NCI-H1436 treated with DMSO at 0.1 percent for 48 hours (cell line): ENCODE data around the gene LAIR2.

Experiments
- DNase-seq: peaks from one replicate; lab custom pipeline; 2025; lab: John Stamatoyannopoulos, UW

The LAIR2 gene

DNA sequence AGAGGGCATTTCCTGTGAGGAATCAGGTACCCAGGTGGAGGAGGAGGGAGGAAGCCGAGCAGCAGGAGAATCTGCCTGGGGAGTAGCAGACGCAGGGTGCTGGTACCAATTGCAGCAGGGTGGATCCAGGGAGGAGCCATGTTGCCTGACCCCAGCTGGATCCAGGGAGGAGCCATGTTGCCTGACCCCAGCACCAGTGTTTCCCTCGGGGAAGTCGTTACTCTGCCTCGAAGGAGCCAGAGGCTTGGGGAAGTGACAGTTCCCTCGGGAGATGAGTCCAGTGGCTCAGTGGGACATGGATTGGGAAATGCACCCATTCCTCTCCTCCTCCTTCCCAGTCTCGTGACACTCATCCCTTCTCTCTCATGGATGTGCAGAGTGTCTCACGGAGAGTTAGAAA lies 31.5 kb downstream of the LAIR2 start:
- no peak for DNase-seq

DNA sequence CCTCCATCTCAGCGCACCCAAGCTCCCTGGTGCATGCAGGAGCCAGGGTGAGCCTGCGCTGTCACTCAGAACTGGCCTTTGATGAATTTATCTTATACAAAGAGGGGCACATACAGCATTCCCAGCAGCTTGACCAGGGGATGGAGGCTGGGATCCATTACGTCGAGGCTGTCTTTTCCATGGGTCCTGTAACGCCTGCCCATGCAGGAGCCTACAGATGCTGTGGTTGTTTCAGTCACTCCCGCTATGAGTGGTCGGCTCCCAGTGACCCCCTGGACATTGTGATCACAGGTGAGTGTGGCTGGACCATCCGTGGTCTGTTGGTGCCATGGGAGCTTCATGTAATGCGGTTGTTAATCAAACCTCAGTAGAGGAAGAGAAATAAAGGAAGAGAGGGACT lies 33.0 kb downstream of the LAIR2 start:
- DNase-seq: no peak

DNA sequence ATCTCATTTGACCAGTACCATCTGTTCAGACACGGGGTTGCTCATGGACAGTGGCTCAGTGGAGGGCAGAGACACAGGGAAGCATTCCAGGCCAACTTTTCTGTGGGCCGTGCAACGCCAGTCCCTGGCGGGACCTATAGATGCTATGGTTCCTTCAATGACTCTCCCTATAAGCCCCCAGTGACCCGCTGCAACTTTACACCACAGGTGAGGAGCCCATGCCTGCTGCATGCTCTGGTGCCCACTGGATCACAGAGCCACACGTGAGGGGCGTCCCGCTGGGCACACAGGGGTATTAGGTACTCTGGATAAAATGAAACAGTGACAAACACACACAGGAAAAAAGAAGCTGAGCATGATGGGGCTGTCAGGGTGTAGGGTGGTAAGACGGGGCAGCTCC lies 34.3 kb downstream of the LAIR2 start:
- DNase-seq: no peak

GRCh38 chr19:54541712-54542111 lies 39.1 kb downstream of the LAIR2 start:
- no peak for DNase-seq

DNA sequence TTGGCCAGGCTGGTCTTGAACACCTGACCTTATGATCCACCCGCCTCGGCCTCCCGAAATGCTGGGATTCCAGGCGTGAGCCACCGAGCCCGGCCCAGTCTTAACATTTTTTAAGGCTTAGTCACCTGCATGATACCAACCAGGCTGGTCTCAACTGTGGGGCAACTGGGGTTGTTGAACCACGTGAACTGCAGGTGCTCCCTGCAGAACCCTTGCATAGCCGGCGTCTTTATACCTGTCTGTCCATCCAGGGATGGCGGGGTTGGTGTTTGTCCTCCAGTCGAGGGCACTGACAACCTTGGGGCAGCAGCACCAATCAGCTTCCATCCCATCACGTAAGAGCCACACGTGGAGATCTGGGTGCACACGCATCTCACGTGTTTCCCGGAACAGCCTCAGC lies 46.2 kb downstream of the LAIR2 start:
- DNase-seq: no peak

DNA sequence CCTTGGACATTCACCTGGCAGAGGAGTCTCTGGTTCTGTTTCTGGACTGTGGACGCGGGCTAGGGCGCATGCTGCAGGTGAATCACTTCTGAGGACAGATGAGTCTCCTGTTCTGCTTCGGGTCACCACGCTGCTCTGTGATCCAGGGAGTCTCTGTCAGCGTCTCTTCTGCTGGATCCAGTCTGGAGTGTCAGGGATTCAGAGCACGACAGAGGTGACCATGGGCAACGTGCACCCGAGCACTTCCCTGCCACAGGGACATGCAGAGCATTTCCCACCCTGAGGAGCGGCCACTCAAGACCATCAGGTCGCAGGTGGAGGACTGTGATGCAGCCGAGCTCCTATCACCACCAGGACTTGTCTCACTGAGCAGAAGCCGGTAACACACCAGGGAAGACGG lies 46.6 kb downstream of the LAIR2 start:
- DNase-seq: no peak

- DNase-seq: no peak
These were observed 48.7 kb downstream of the LAIR2 start for GRCh38 chr19:54551293-54551692.

DNA sequence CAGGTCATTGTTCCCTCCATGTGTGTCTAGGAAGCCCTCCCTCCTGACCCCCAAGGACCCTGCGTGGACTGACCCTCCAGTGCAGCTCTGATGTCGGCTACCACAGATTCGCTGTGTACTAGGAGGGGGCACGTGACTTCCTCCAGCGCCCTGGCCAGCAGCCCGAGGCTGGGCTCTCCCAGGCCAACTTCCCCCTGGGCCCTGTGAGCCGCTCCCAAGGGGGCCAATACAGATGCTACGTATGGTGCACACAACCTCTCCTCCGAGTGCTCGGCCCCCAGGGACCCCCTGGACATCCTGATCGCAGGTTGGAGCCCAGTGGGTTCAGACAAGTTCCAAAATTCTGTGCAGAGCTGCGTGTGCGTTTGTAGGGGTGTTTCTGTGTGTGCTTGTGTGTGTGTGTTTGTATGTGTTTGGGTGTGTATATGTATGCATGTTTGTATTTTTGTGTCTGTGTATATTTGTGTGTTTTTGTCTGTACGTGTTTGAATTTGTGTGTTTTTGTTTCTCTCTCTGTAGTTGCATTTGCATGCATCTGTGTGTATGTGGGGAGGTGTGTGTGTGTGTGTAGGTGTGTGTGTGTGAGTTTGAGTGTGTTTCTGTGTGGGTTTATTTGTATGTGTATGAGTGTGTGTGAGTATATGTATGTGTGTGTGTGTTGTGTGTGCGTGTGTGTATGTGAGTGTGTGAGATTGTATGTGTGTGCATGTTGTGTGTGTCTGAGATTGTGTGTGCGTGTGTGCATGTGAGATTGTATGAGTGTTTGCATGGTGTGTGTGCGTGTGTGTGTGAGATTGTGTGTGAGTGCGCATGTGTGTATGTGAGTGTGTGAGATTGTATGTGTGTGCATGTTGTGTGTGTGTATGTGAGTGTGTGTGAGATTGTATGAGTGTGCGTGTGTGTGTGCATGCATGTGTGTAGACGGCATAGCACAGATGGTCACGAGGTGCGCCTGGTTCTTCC lies 49.6 kb downstream of the LAIR2 start:
- DNase-seq: no peak

GRCh38 chr19:54552913-54553310 lies 50.3 kb downstream of the LAIR2 start:
- no peak for DNase-seq

- no peak for DNase-seq
These were observed 51.4 kb downstream of the LAIR2 start for GRCh38 chr19:54554006-54554405.

DNA sequence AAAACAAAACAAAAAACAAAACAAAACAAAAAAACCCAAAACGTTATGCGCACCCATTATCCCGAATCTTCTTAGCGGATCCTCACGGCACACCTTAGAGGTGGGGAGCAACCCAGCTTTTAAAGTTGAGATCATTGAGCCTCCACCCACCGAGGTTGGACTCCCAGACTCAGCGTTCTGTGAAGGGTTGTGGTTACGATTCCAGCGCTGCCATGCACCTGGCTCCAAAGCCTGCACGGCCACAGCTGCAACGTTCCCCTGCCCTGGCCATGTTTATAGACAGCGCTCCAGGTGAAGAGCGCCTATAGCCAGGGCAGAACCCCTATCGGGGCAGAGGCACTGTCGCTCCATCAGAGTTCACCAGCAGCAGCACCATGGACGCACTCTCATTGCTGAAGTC lies 52.3 kb downstream of the LAIR2 start:
- no peak for DNase-seq

DNA sequence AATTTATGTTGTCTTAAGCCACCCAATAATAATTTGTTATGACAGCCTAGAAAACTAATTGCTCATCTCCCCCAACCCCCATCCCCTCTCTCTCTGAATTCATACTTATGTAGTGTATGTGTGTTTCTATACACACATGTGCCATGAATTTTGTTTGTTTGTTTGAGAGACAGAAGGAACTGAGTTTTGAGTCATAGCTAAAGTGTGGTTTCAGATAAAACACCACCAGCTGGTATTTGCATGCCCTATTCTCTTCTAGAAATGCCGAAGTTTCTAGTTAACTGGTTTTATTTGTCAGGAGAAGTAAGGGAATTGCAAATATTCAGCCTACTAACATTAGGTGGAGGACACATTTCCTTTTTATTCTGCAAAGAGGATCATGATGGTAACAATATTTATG lies 53.6 kb downstream of the LAIR2 start:
- no peak for DNase-seq

DNA sequence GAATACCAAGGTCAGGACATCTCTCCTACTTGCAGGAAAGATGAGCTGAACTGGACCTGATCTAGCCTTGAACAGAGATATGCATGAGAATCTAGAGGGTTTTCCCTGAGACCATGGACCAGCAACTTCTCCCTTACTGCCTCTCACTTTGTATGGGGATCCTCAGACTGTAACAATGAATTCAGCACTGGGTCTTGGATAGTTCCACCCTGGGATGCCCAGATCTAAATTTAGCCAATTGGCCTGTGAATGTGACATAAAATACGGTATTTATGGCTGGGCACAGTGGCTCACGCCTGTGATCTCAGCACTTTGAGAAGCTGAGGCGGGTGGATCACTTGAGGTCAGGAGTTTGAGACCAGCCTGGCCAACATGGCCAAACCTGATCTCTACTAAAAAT lies 55.7 kb downstream of the LAIR2 start:
- DNase-seq: no peak
